Measurements from ENCODE around the gene AP3S2. TPM values are rescaled to one million over a fixed set of nuclear protein-coding genes. Genes with fewer than 3 reads are reported as not detected.
"Not testable (repeated sequence)": the region's sequence is repeated elsewhere in the genome, so short reads cannot be mapped to it uniquely, and the experiment has no call there.

Gene AP3S2
- polyA plus RNA-seq, 3 donors = 29.8 to 44.9 (median 44.1) TPM

- no peak for DNase-seq
These were observed 89.6 kb downstream of the AP3S2 start for GRCh38 chr15:89803941-89804800.

GRCh38 chr15:89802986-89803824 lies 90.6 kb downstream of the AP3S2 start:
- DNase-seq = no peak

GRCh38 chr15:89802231-89802928 lies 91.4 kb downstream of the AP3S2 start:
- DNase-seq = no peak

GRCh38 chr15:89801471-89802195 lies 92.2 kb downstream of the AP3S2 start:
- no peak for DNase-seq

GRCh38 chr15:89799918-89800498 lies 93.8 kb downstream of the AP3S2 start:
- no peak for DNase-seq

GRCh38 chr15:89799011-89799911 lies 94.5 kb downstream of the AP3S2 start:
- DNase-seq = no peak

- no peak for DNase-seq
These were observed 96.1 kb downstream of the AP3S2 start for GRCh38 chr15:89797678-89798201.

- no peak for DNase-seq
These were observed 97.8 kb downstream of the AP3S2 start for GRCh38 chr15:89795996-89796395.

- DNase-seq = peak; percentile 68
These were observed 99.1 kb downstream of the AP3S2 start for GRCh38 chr15:89794627-89795241.

GRCh38 chr15:89792106-89792805 lies 101.5 kb downstream of the AP3S2 start:
- no peak for DNase-seq

- no peak for DNase-seq
These were observed 103.1 kb downstream of the AP3S2 start for GRCh38 chr15:89790661-89791060.

GRCh38 chr15:89790206-89790605 lies 103.6 kb downstream of the AP3S2 start:
- no peak for DNase-seq

GRCh38 chr15:89788585-89788984 lies 105.2 kb downstream of the AP3S2 start:
- DNase-seq = not testable (repeated sequence)

- no peak for DNase-seq
These were observed 105.8 kb downstream of the AP3S2 start for GRCh38 chr15:89787944-89788343.

- DNase-seq = no peak
These were observed 108.0 kb downstream of the AP3S2 start for GRCh38 chr15:89785774-89786140.

GRCh38 chr15:89785064-89785773 lies 108.6 kb downstream of the AP3S2 start:
- DNase-seq = no peak

GRCh38 chr15:89784686-89784960 lies 109.2 kb downstream of the AP3S2 start:
- DNase-seq = no peak

Data from renal pelvis (tissue), 4 donors.